ENCODE results near the gene GRHL1. TPM values are rescaled to one million over a fixed set of nuclear protein-coding genes. Genes with fewer than 3 reads are reported as not detected.

The GRHL1 gene
- total and polyA plus RNA-seq, 9 of the 15 experiments (the other 6 are each of a cell fraction or from before 2014, with no cell fraction given) = 1.7 to 6.1 (median 4.7) TPM

DNA sequence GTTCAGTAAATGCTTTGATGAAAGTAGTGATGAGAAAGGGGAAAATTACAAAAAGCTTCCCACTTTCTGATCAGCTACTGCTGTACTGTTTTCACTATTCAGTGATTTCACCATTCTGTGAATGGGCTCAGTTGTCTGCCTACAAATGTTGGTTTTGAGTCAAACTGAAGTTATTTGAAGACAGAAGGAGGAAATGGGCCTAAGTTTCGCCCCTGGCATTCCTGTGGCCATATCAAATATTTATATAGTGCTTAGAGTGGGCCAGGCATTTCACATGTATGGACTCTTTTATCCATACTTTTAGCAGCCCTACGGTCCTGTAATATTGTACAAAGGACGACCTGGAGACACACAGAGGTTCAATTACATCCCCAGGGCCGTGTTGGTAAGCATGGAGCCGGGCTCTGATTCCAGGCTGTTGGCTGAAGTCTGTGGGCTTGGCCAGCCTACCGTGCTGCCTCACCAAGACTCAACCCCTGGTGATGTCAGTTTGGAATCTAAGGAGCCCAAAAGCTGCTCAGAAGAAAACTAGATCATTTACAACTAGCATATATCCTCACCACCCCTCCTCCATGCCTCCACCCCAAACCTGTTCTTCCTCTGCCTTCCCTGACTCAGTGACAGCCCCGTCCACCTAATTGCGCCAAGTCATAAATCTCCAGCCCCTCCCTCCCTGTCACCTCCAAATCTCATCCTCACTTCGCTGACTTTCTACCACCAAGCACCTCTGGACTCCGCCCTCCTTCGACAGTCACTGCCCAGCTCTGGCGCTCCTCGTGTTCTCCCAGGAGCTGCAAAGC, 10.1 kb upstream of the GRHL1 start (continued):
- TF ChIP-seq, protein P1, sequence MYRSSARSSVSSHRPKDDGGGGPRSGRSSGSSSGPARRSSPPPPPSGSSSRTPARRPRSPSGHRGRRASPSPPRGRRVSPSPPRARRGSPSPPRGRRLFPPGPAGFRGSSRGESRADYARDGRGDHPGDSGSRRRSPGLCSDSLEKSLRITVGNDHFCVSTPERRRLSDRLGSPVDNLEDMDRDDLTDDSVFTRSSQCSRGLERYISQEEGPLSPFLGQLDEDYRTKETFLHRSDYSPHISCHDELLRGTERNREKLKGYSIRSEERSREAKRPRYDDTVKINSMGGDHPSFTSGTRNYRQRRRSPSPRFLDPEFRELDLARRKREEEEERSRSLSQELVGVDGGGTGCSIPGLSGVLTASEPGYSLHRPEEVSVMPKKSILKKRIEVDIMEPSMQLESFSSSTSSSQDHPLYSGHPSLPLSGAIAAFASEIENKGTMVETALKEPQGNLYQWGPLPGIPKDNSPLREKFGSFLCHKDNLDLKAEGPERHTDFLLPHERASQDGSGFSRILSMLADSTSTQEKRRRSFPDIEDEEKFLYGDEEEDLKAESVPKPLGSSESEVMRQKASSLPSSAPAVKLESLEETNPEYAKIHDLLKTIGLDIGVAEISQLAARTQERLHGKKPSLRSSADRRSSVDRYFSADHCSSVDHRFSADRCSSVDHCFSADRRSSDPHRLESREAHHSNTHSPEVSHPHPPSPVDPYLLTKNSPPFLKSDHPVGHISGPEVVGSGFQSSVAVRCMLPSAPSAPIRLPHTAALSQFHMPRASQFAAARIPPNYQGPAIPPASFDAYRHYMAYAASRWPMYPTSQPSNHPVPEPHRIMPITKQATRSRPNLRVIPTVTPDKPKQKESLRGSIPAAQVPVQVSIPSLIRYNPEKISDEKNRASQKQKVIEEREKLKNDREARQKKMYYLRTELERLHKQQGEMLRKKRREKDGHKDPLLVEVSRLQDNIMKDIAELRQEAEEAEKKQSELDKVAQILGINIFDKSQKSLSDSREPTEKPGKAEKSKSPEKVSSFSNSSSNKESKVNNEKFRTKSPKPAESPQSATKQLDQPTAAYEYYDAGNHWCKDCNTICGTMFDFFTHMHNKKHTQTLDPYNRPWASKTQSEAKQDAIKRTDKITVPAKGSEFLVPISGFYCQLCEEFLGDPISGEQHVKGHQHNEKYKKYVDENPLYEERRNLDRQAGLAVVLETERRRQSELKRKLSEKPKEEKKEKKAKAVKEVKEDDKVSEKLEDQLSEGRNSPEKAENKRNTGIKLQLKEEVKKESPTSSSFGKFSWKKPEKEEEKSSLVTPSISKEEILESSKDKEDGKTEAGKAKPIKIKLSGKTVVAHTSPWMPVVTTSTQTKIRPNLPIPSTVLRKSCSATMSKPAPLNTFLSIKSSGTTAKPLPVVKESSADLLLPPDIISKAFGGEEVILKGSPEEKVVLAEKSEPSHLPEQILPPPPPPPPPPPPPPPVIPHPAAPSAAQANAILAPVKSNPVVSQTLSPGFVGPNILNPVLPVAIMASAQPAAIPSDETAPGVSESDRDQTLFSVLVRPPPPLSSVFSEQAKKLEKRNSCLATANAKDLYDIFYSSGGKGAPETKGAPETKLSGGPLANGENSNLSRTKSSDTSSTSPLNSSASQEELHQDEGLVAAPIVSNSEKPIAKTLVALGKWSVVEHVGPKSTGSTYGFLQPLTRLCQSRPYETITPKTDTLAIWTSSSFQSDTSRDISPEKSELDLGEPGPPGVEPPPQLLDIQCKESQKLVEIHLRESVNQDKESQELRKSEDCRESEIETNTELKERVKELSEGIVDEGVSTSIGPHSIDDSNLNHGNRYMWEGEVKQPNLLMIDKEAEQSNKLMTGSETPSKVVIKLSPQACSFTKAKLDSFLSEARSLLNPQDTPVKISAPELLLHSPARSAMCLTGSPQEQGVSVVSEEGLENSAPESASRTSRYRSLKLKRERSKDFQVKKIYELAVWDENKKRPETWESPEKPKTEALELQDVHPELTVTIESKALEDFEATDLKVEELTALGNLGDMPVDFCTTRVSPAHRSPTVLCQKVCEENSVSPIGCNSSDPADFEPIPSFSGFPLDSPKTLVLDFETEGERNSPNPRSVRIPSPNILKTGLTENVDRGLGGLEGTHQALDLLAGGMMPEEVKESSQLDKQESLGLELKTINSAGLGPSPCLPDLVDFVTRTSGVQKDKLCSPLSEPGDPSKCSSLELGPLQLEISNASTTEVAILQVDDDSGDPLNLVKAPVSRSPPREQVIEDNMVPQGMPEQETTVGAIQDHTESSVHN (IDR thresholded peaks at IDR 0.05; ENCODE audit: borderline replicate concordance in 1 of 2, low read depth in 1 of 2) = no peak
- TF ChIP-seq POU5F1 (IDR thresholded peaks at IDR 0.05; ENCODE audit: borderline replicate concordance, low read depth, low read length, partially characterized antibody) (no peak), ZNF551 (CRISPR knock-in tag; IDR thresholded peaks at IDR 0.05) (no peak), GTF2A2 (tag; IDR thresholded peaks at IDR 0.05) (no peak), KLF13 (tag; IDR thresholded peaks at IDR 0.05; ENCODE audit: borderline replicate concordance, low read depth) (no peak), ZSCAN32 (CRISPR knock-in tag; IDR thresholded peaks at IDR 0.05) (no peak), MEIS2 (IDR thresholded peaks at IDR 0.05; ENCODE audit: partially characterized antibody) (peak; percentile 96)

All from K562 (cell line).